Chondrocyte (in vitro differentiated cells): ENCODE results near the gene MAP3K8. TPM values are rescaled to one million over a fixed set of nuclear protein-coding genes. Genes with fewer than 3 reads are reported as not detected.

Source experiments
- DNase-seq: peaks from one replicate; pipeline ENCODE4 v3.0.0; 2021; ENCODE audit warnings: mixed read lengths, low spot score
- H3K27ac Mint-ChIP-seq: one replicate; pipeline ENCODE4 v1.8.0; 2021; ENCODE audit warnings: mild to moderate bottlenecking, moderate library complexity, mixed read lengths; ENCODE audit not compliant: unreplicated experiment
- H3K27me3 Mint-ChIP-seq: 2 replicates; pipeline ENCODE4 v1.8.0; 2021; ENCODE audit warnings: low read depth, mixed read lengths
- H3K36me3 Mint-ChIP-seq: 2 replicates; pipeline ENCODE4 v1.8.0; 2021; ENCODE audit warnings: low read depth, mixed read lengths
- H3K4me1 Mint-ChIP-seq: 2 replicates; pipeline ENCODE4 v1.8.0; 2021; ENCODE audit warnings: low read depth, mild to moderate bottlenecking, mixed read lengths
- H3K4me3 Mint-ChIP-seq: one replicate; pipeline ENCODE4 v1.8.0; 2021; ENCODE audit warnings: mild to moderate bottlenecking, moderate library complexity, mixed read lengths; ENCODE audit not compliant: unreplicated experiment
- H3K9me3 Mint-ChIP-seq: 2 replicates; pipeline ENCODE4 v1.8.0; 2021; ENCODE audit warnings: low read depth, mixed read lengths
- CTCF ChIP-seq: fragments of 200-600 bp; sonication (generic); IDR thresholded peaks from 2 replicates; pipeline ENCODE4 v1.5.0; 2021; ENCODE audit warnings: antibody characterized with exemption, mild to moderate bottlenecking, moderate library complexity
- total RNA-seq: library from RNA; stranded (reverse); gene quantifications from 3 replicates; pipeline ENCODE4 v1.2.1, GENCODE V29; 2021

Gene MAP3K8
- total RNA-seq, 1 donor from 2014 or later: 9.4 TPM

- H3K4me1 Mint-ChIP-seq: peaks cover 44% of the 10 kb centered on the region
- DNase-seq: no peak
- H3K27ac Mint-ChIP-seq: peak overlapping the region; percentile 93
- H3K9me3 Mint-ChIP-seq: no peaks in the 10 kb centered on the region
- H3K4me3 Mint-ChIP-seq: no peak overlapping the region
- H3K27me3 Mint-ChIP-seq: no peaks in the 10 kb centered on the region
- peaks cover 14% of the 10 kb centered on the region for H3K36me3 Mint-ChIP-seq
- no peak for TF ChIP-seq CTCF
These were observed 22.3 kb downstream of the MAP3K8 start for GRCh38 chr10:30456266-30456665.

GRCh38 chr10:30459283-30459682 is 25.3 kb downstream of the MAP3K8 start:
- H3K9me3 Mint-ChIP-seq: no peaks in the 10 kb centered on the region
- no peak overlapping the region for H3K4me3 Mint-ChIP-seq
- H3K36me3 Mint-ChIP-seq: peaks cover 18% of the 10 kb centered on the region
- H3K27ac Mint-ChIP-seq: peak overlapping the region; percentile 61
- peaks cover 41% of the 10 kb centered on the region for H3K4me1 Mint-ChIP-seq
- no peak for TF ChIP-seq CTCF
- H3K27me3 Mint-ChIP-seq: no peaks in the 10 kb centered on the region
- no peak for DNase-seq

GRCh38 chr10:30460121-30460520 is 26.1 kb downstream of the MAP3K8 start:
- no peak overlapping the region for H3K4me3 Mint-ChIP-seq
- H3K4me1 Mint-ChIP-seq: peaks cover 40% of the 10 kb centered on the region
- H3K27ac Mint-ChIP-seq: no peak overlapping the region
- no peaks in the 10 kb centered on the region for H3K27me3 Mint-ChIP-seq
- DNase-seq: no peak
- H3K9me3 Mint-ChIP-seq: no peaks in the 10 kb centered on the region
- no peak for TF ChIP-seq CTCF
- H3K36me3 Mint-ChIP-seq: peaks cover 18% of the 10 kb centered on the region

- H3K9me3 Mint-ChIP-seq: no peaks in the 10 kb centered on the region
- TF ChIP-seq CTCF: no peak
- H3K4me1 Mint-ChIP-seq: peaks cover 27% of the 10 kb centered on the region
- H3K27me3 Mint-ChIP-seq: no peaks in the 10 kb centered on the region
- no peak overlapping the region for H3K27ac Mint-ChIP-seq
- H3K36me3 Mint-ChIP-seq: peaks cover 18% of the 10 kb centered on the region
- DNase-seq: no peak
- H3K4me3 Mint-ChIP-seq: no peak overlapping the region
These were observed 28.5 kb downstream of the MAP3K8 start for GRCh38 chr10:30462513-30462912.

GRCh38 chr10:30463944-30464451 is 30.0 kb downstream of the MAP3K8 start:
- H3K4me1 Mint-ChIP-seq: peaks cover 24% of the 10 kb centered on the region
- H3K4me3 Mint-ChIP-seq: no peak overlapping the region
- no peak for DNase-seq
- H3K27me3 Mint-ChIP-seq: no peaks in the 10 kb centered on the region
- H3K27ac Mint-ChIP-seq: no peak overlapping the region
- no peak for TF ChIP-seq CTCF
- H3K36me3 Mint-ChIP-seq: peaks cover 16% of the 10 kb centered on the region
- no peaks in the 10 kb centered on the region for H3K9me3 Mint-ChIP-seq
